Activated CD4-positive, alpha-beta memory T cell treated with anti-CD3 and anti-CD28 coated beads for 36 hours (primary cell): ENCODE measurements around the gene MBLAC2. TPM values are rescaled to one million over a fixed set of nuclear protein-coding genes. Genes with fewer than 3 reads are reported as not detected.

ENCODE experiments used
- CTCF ChIA-PET: fragments of 350-600 bp; sonication (Branson Sonifier 250); formaldehyde crosslinking; loops from one replicate; lab custom pipeline; 2021; ENCODE audit warnings: antibody characterized with exemption, inconsistent platforms; lab: Charles Lee
- POLR2A ChIA-PET: fragments of 350-600 bp; sonication (Branson Sonifier 250); formaldehyde crosslinking; loops from one replicate; lab custom pipeline; 2021; ENCODE audit warnings: antibody characterized with exemption; lab: Charles Lee
- DNase-seq: peaks from one replicate; pipeline ENCODE4 v3.0.0-alpha.2; 2020
- H3K27ac Mint-ChIP-seq: one replicate; pipeline ENCODE4 v1.8.0; 2021; ENCODE audit warnings: mixed read lengths
- H3K27me3 Mint-ChIP-seq: one replicate; pipeline ENCODE4 v1.8.0; 2021; ENCODE audit warnings: mixed read lengths
- H3K36me3 Mint-ChIP-seq: one replicate; pipeline ENCODE4 v1.8.0; 2021; ENCODE audit warnings: mixed read lengths
- H3K4me1 Mint-ChIP-seq: one replicate; pipeline ENCODE4 v1.8.0; 2021; ENCODE audit warnings: low read depth, mixed read lengths
- H3K4me3 Mint-ChIP-seq: one replicate; pipeline ENCODE4 v1.8.0; 2021; ENCODE audit warnings: mild to moderate bottlenecking, mixed read lengths
- H3K9me3 Mint-ChIP-seq: one replicate; pipeline ENCODE4 v1.8.0; 2021; ENCODE audit warnings: mixed read lengths
- intact Hi-C: fragments of 100-400 bp; cut with micrococcal nuclease; formaldehyde crosslinking; loops from one replicate; pipeline ENCODE4 v1.15.1; 2023
- total RNA-seq, 2 experiments: library from RNA; stranded (reverse); gene quantifications; one replicate each; pipeline ENCODE4 v1.2.3, GENCODE V29; 2021

The MBLAC2 gene
- total RNA-seq, 2 experiments from 2014 or later = 3.3 to 3.5 TPM

DNA sequence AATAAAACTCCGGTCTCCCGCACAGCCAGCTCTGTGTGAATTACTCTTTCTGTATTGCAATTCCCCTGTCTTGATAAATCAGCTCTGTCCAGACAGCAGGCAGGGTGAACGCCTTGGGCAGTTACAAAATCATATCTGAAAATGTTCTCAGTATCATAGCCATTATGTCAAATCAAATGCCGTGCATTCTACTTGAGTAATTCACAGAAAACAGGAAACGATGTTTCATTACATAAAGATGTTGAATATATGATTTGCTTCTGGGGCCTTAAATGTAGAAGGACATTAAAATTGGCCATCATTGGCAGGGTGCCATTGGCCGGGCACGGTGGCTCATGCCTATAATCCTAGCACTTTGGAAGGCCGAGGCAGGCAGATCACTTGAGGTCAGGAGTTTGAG lies 8.6 kb upstream of the MBLAC2 start:
- intact Hi-C loops = no loop called here
- Mint-ChIP-seq H3K4me1 (no peaks in the 10 kb centered on the region), H3K4me3 (no peak overlapping the region), H3K27ac (no peak overlapping the region), H3K27me3 (no peaks in the 10 kb centered on the region), H3K9me3 (no peaks in the 10 kb centered on the region), H3K36me3 (peaks cover 5% of the 10 kb centered on the region)
- CTCF ChIA-PET = no interaction called here
- POLR2A ChIA-PET = no interaction called here
- DNase-seq = no peak

DNA sequence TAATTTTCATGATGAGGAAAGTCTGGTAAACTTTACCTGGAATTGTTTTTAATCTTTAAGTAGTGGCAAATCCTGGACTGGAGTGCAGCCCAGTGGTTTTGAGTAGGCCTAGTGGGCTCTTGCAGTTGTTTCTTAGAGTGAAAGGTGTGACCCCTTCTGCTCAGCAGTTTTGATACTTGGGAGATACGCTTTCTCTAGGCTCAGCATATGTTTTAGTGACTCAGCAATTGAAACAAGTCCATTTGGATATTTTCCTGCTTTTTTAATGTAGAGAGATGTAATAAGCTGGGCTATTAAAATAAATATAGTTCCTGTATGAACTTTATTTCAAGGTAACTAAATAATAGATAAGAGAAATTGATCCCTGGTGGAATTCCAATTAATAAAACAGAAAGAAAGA lies 6.1 kb upstream of the MBLAC2 start:
- ChIA-PET CTCF (no interaction called here), POLR2A (no interaction called here)
- Mint-ChIP-seq H3K9me3 (no peaks in the 10 kb centered on the region), H3K27me3 (no peaks in the 10 kb centered on the region), H3K36me3 (no peaks in the 10 kb centered on the region), H3K27ac (no peak overlapping the region), H3K4me1 (no peaks in the 10 kb centered on the region), H3K4me3 (no peak overlapping the region)
- DNase-seq = no peak
- intact Hi-C loops = no loop called here

DNA sequence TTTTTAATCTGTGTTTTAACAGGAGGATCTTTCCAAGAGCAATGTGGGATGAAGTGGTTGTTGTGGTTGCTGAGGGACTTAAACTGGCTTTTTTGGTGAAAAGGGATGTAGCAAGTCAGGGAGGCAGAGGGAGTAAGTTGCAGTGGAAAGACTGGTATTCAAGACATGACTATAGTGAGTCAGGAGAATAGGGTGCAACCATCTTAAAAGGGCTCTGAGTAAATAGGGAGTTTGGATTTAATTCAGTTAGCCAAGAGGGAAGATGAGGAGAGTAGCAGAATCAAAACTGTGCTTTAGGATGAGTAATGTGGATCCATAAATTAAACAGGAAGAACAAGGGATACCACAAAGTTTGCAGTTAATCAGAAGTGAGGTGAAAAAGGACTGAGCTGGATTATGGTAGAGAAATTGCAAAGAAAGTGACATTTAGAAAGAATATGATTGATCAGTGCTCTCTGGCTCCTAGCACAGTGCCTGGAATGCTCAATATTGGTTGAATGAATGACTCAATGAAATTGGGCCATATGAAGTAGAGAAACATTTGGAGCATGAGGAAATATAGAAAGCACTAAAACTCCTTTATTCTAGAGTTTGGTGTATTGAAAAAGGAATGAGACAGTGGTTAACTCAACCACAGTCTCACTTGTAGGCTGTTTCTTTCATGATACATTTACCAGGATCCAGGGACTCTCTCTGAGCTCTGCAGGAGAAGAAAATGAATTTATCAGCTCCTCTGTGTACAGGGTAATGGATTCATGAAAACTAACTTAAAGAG lies 5.2 kb upstream of the MBLAC2 start:
- ChIA-PET POLR2A (no interaction called here), CTCF (no interaction called here)
- intact Hi-C loops = no loop called here
- Mint-ChIP-seq H3K27me3 (no peaks in the 10 kb centered on the region), H3K4me3 (no peak overlapping the region), H3K9me3 (no peaks in the 10 kb centered on the region), H3K4me1 (peaks cover 7% of the 10 kb centered on the region), H3K36me3 (no peaks in the 10 kb centered on the region), H3K27ac (no peak overlapping the region)
- no peak for DNase-seq

DNA sequence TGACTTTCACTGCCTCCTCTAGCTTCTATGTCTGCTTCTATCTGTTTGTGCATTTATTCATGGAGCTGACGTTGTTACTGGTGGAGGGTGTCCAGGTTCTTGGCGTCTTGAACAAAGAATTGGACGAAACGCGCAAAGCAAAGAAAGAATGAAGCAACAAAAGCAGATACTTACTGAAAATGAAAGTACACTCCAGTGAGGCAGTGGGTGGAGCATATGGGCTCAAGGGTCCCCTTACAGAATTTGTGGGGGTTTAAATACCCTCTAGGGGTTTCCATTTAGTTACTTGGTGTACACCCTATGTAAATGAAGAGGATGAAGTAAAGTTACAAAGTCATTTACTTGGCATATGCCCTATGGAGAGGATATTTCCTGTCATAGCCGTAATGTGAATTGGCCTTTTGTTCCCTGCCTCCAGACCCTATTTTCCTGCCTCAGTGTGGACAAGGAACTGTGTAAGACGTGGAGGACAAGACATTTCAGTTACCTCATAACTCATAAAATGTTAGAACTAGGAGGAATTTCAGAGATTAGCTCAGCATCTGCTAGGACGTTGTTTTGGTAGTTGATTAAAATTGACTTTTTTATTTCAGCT lies 3.1 kb upstream of the MBLAC2 start:
- no peak for DNase-seq
- Mint-ChIP-seq H3K9me3 (no peaks in the 10 kb centered on the region), H3K36me3 (peaks cover 3% of the 10 kb centered on the region), H3K4me3 (no peak overlapping the region), H3K27ac (no peak overlapping the region), H3K4me1 (peaks cover 14% of the 10 kb centered on the region), H3K27me3 (no peaks in the 10 kb centered on the region)
- POLR2A ChIA-PET = no interaction called here
- CTCF ChIA-PET = interaction anchor here (1.8 kb wide), 1 partner anchor 38 kb away, joined by 4 read pairs; no protein-coding TSS in a partner anchor
- intact Hi-C loops = no loop called here

DNA sequence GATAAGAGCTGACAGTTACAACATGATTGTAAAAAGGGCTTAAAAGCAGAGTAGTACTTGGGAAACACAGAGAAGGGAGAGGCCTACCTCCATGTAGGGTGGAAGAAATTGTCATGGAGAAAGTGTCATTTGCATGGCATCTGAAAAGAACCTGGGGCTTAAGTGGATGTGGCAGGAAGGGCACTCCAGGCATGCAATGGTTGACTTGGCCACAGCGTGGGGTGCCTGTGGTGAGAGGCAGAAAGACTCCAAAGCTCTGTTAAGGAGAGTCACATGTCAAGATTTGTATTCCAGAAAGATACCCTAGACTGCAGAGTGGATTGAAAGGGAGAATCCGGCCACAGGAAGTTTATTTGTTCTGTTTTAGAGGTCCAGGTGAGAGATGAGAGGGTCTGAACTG lies 2.5 kb upstream of the MBLAC2 start:
- no peaks in the 10 kb centered on the region for H3K9me3 Mint-ChIP-seq
- no peaks in the 10 kb centered on the region for H3K27me3 Mint-ChIP-seq
- CTCF ChIA-PET = interaction anchor here (1.3 to 1.8 kb wide), 3 partner anchors 16 to 52 kb away, joined by 3 to 4 read pairs (median 3); partner anchors contain the start of gene LYSMD3

DNA sequence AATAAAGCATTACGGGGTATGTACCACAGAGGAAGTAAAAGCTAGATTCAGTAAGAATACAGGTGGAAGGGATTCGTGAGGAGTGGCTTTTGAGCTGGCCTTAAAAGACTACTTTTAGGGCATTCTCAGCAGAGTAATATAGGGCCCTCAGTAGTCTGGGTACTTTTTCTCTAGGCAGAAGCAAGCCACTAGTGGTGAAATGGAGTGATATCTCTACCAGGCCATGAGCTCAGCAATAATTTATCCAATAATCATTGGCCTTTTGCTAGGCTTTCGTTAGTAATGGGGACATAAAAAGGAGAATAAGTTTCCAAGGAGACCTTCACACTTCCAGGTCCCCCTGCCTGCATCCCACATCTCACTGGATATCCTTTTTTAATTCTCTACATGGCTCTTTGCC lies 1.8 kb upstream of the MBLAC2 start:
- no peak for DNase-seq
- Mint-ChIP-seq H3K4me3 (no peak overlapping the region), H3K4me1 (peaks cover 17% of the 10 kb centered on the region), H3K27ac (no peak overlapping the region), H3K27me3 (no peaks in the 10 kb centered on the region), H3K9me3 (no peaks in the 10 kb centered on the region), H3K36me3 (peaks cover 3% of the 10 kb centered on the region)
- ChIA-PET CTCF (interaction anchor here (1.3 to 1.8 kb wide), 3 partner anchors 16 to 53 kb away, joined by 3 to 4 read pairs (median 3); partner anchors contain the start of gene LYSMD3), POLR2A (interaction anchor here (1.0 kb wide), 1 partner anchor 11 kb away, joined by 3 read pairs; no protein-coding TSS in a partner anchor)
- intact Hi-C loops = no loop called here

More for the DNA sequence above, 2.5 kb upstream of the MBLAC2 start:
- Mint-ChIP-seq H3K4me3 (no peak overlapping the region), H3K36me3 (peaks cover 3% of the 10 kb centered on the region), H3K27ac (no peak overlapping the region), H3K4me1 (peaks cover 17% of the 10 kb centered on the region)
- no peak for DNase-seq
- POLR2A ChIA-PET = interaction anchor here (1.0 kb wide), 1 partner anchor 11 kb away, joined by 3 read pairs; no protein-coding TSS in a partner anchor
- intact Hi-C loops = no loop called here

DNA sequence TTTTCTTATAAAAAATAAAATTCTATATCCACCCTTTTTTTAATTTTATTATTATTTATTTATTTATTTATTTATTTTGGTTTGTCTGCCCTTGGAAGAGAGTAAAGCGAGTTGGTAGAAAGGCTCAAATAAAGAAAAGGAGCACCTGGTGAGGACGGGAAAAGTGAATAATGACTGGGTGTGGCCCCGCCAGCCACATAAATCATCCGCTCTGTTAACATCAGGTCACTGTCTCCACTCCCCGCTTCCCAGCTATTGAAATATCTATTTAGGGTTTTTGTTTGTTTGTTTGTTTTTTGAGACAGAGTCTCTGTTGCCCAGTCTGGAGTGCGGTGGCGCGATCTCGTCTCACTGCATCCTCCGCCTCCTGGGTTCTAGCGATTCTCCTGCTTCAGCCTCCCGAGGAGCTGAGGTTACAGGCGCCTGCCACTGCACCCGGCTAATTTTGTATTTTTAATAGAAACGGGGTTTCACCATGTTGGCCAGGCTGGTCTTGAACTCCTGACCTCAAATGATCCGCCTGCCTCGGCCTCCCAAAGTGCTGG lies 937 bp upstream of the MBLAC2 start:
- intact Hi-C loops = loop anchor here (2.0 kb wide), 1 partner anchor 805 kb away; no protein-coding TSS in a partner anchor
- no peak overlapping the region for H3K27ac Mint-ChIP-seq
- ChIA-PET POLR2A (interaction anchor here (2.7 kb wide), 1 partner anchor 53 kb away, joined by 12 read pairs; the partner anchor contains the start of gene LYSMD3), CTCF (interaction anchor here (1.4 to 1.8 kb wide), 3 partner anchors 10 to 65 kb away, joined by 4 to 10 read pairs (median 7); partner anchors contain the start of gene LYSMD3)
- no peaks in the 10 kb centered on the region for H3K27me3 Mint-ChIP-seq
- peaks cover 2% of the 10 kb centered on the region for H3K9me3 Mint-ChIP-seq
- peaks cover 23% of the 10 kb centered on the region for H3K4me1 Mint-ChIP-seq
- H3K4me3 Mint-ChIP-seq = peak overlapping the region; percentile 54
- H3K36me3 Mint-ChIP-seq = peaks cover 5% of the 10 kb centered on the region
- DNase-seq = no peak

DNA sequence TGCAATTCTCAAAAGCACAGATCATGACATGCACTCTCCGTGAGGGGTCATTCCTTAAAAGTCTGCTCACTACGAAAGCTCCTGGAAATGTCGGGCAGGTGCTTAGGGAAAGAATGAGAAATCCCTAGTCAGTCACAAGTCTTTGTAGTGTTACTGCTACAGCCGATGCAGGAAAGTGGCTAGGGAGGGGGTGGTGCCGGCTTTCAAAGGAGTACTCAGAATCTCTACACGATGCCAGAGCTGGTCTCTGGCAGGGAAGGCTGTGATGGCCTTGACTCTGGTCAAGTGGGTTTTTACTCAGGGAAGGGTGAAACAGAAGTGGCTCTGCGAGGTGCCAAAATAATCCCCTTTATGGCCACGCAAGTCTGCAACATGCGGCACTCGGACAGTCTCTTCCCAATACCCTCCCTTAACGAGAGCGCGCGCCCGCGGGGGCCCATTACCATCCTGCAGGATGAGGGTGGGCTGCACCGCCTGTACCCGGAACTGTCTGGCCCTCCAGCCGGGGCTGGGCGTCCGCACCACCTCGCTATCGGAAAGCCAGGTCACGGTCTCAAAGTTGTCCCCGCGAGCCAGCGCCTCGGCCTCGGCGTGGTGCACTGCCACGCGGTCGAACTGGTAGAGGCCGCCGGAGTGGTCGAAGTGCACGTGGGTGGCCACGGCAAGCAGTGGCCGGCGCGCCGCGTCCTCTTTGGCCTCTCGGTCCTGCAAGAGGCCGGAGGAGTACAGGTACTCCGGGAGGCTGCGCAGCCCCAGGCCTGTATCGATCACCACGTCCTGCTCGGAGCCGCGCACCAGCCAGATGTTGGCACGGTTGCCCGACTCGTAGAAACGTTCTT lies 956 bp downstream of the MBLAC2 start:
- intact Hi-C loops = loop anchor here (1.0 to 2.0 kb wide), 6 partner anchors 33 to 910 kb away; partner anchors contain the start of genes ARRDC3, CETN3 and LYSMD3
- ChIA-PET CTCF (interaction anchor here (0.6 to 1.8 kb wide), 8 partner anchors 13 to 910 kb away, joined by 3 to 10 read pairs (median 4); partner anchors contain the start of genes ARRDC3, CETN3 and LYSMD3), POLR2A (interaction anchor here (1.0 to 2.7 kb wide), 5 partner anchors 8 to 909 kb away, joined by 3 to 15 read pairs (median 3); partner anchors contain the start of genes ARRDC3, CETN3 and LYSMD3)
- H3K9me3 Mint-ChIP-seq = peaks cover 18% of the 10 kb centered on the region
- peak overlapping the region; percentile 88 for H3K27ac Mint-ChIP-seq
- DNase-seq = peak; percentile 46
- H3K4me1 Mint-ChIP-seq = peaks cover 23% of the 10 kb centered on the region
- peaks cover 23% of the 10 kb centered on the region for H3K36me3 Mint-ChIP-seq
- H3K27me3 Mint-ChIP-seq = no peaks in the 10 kb centered on the region
- H3K4me3 Mint-ChIP-seq = peak overlapping the region; percentile 92

DNA sequence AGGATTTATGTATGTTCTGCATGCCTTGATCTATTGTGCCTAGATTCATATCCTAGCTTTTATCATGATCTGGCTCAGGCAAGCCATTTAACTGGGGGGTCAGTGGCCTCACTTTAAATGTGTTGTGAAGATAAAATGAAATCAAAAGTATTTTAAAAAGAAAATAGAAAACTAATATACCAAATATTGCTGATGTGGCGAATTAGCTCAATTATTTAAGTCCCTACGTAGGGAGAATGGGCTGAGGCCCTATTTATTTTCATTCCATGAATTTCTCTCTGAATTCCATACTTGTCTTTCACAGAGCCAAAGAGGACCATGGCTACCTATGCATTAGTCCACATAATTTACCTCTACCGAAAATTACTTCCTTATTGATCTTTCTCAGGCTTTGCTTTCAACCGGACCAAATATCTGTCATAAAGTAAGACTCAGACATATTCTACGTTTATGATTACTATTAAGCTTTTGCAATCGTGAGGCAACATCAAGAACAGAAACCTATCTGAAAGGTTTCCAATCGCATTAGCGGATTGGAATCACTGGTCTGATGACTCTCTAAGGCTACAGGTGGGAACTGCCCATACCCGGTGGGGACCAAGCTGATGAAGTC lies 1.7 kb downstream of the MBLAC2 start:
- peaks cover 23% of the 10 kb centered on the region for H3K4me1 Mint-ChIP-seq
- POLR2A ChIA-PET = interaction anchor here (1.2 to 2.7 kb wide), 2 partner anchors 11 to 56 kb away, joined by 3 to 12 read pairs; partner anchors contain the start of gene LYSMD3
- CTCF ChIA-PET = interaction anchor here (0.6 to 1.6 kb wide), 3 partner anchors 13 to 63 kb away, joined by 3 to 4 read pairs (median 3); partner anchors contain the start of gene CETN3

DNA sequence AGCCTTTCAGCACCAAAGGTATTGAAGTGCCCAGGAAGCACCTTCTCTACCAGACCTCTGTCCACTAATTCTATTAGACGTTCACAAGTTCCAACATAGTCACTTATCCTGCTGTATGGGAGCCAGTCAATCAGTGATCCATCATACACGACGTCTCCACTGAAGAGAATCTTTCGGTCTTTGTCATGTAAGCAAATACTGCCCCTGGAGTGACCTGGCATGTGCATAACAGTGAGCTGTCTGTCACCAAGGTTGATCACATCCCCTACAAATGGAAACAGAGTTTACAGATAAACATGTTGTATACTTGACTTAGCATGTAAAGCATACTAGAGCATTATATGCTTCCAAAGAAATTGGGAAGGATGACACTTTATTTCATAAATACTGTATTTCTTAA lies 13.3 kb downstream of the MBLAC2 start:
- no peaks in the 10 kb centered on the region for H3K27me3 Mint-ChIP-seq
- ChIA-PET POLR2A (interaction anchor here (1.0 kb wide), 1 partner anchor 12 kb away, joined by 3 read pairs; no protein-coding TSS in a partner anchor), CTCF (interaction anchor here (1.1 kb wide), 1 partner anchor 69 kb away, joined by 3 read pairs; no protein-coding TSS in a partner anchor)
- H3K27ac Mint-ChIP-seq = no peak overlapping the region
- H3K4me1 Mint-ChIP-seq = no peaks in the 10 kb centered on the region
- DNase-seq = no peak
- intact Hi-C loops = no loop called here
- H3K4me3 Mint-ChIP-seq = no peak overlapping the region
- H3K9me3 Mint-ChIP-seq = no peaks in the 10 kb centered on the region
- peaks cover 2% of the 10 kb centered on the region for H3K36me3 Mint-ChIP-seq

More for the DNA sequence above, 1.7 kb downstream of the MBLAC2 start:
- Mint-ChIP-seq H3K36me3 (peaks cover 30% of the 10 kb centered on the region), H3K27ac (peak overlapping the region; percentile 64), H3K4me3 (peak overlapping the region; percentile 92), H3K9me3 (peaks cover 26% of the 10 kb centered on the region), H3K27me3 (no peaks in the 10 kb centered on the region)
- intact Hi-C loops = no loop called here
- DNase-seq = no peak
